NT2/D1 (cell line): ENCODE results near the gene SMPX.

Experiments
- SUZ12 ChIP-seq: IDR thresholded peaks from 2 replicates; pipeline ENCODE4 v1.6.1; 2011; ENCODE audit not compliant: insufficient read length, insufficient read depth; ENCODE audit errors: extremely low read depth
- YY1 ChIP-seq: IDR thresholded peaks from 2 replicates; pipeline ENCODE4 v1.6.1; 2011; ENCODE audit not compliant: insufficient read length, insufficient read depth
- ZNF274 ChIP-seq: IDR thresholded peaks from 2 replicates; pipeline ENCODE4 v1.6.1; 2011; ENCODE audit warnings: mild to moderate bottlenecking, low read depth, low read length

- TF ChIP-seq SUZ12: no peak
- no peak for TF ChIP-seq ZNF274
- no peak for TF ChIP-seq YY1
These were observed 6.1 kb upstream of the SMPX start for GRCh38 chrX:21764008-21764407.
